ENCODE results near the gene EPYC. TPM values are rescaled to one million over a fixed set of nuclear protein-coding genes. Genes with fewer than 3 reads are reported as not detected.

EPYC gene, protein sequence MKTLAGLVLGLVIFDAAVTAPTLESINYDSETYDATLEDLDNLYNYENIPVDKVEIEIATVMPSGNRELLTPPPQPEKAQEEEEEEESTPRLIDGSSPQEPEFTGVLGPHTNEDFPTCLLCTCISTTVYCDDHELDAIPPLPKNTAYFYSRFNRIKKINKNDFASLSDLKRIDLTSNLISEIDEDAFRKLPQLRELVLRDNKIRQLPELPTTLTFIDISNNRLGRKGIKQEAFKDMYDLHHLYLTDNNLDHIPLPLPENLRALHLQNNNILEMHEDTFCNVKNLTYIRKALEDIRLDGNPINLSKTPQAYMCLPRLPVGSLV
- total RNA-seq: not detected
- 1.6 TPM for polyA plus RNA-seq (ENCODE audit: insufficient read depth, low read depth, low replicate concordance)
- long read RNA-seq, donor 1: 0 reads
- long read RNA-seq, donor 2: 0 reads

DNA sequence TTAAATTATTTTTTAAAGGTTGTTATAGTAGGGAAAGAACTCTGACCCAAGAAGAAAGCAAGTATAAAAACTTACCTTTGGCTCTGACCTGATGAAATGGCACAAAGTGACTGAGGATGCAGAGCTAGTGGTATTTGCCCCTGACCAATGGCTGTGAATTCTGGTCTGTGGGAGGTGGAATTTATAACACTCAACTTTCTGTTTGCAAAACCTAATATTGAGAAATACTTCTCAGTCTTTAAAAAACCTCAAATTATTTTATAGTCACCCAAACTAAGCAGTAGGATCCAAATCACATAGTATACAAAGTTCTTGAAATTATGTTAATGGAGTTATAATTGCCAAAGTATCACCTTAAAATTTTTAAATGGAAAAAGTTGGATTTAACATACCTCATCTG, at the start of gene EPYC:
TSS of gene EPYC (minus strand) at position 101 of the 400 bp plus-strand sequence. CDS start 2,407 bp downstream, outside the sequence.
- H3K27me3 ChIP-seq: no peaks in the 10 kb centered on the region
- no peaks in the 10 kb centered on the region for H3K4me1 ChIP-seq
- H3K27ac ChIP-seq: no peak within 1 kb of the TSS
- H3K36me3 ChIP-seq (ENCODE audit: low read depth, missing control alignments): no peaks in the 10 kb centered on the region
- TF ChIP-seq, protein P1, sequence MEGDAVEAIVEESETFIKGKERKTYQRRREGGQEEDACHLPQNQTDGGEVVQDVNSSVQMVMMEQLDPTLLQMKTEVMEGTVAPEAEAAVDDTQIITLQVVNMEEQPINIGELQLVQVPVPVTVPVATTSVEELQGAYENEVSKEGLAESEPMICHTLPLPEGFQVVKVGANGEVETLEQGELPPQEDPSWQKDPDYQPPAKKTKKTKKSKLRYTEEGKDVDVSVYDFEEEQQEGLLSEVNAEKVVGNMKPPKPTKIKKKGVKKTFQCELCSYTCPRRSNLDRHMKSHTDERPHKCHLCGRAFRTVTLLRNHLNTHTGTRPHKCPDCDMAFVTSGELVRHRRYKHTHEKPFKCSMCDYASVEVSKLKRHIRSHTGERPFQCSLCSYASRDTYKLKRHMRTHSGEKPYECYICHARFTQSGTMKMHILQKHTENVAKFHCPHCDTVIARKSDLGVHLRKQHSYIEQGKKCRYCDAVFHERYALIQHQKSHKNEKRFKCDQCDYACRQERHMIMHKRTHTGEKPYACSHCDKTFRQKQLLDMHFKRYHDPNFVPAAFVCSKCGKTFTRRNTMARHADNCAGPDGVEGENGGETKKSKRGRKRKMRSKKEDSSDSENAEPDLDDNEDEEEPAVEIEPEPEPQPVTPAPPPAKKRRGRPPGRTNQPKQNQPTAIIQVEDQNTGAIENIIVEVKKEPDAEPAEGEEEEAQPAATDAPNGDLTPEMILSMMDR (IDR thresholded peaks at IDR 0.05): no peak
- TF ChIP-seq POLR2A (IDR thresholded peaks at IDR 0.05): no peak
- DNase-seq: no peak
- H3K9me3 ChIP-seq: no peaks in the 10 kb centered on the region
- intact Hi-C loops (cut with DNase I; ENCODE audit: low total_unique reads): no loop called here
- H3K4me3 ChIP-seq: no peak within 1 kb of the TSS

DNA sequence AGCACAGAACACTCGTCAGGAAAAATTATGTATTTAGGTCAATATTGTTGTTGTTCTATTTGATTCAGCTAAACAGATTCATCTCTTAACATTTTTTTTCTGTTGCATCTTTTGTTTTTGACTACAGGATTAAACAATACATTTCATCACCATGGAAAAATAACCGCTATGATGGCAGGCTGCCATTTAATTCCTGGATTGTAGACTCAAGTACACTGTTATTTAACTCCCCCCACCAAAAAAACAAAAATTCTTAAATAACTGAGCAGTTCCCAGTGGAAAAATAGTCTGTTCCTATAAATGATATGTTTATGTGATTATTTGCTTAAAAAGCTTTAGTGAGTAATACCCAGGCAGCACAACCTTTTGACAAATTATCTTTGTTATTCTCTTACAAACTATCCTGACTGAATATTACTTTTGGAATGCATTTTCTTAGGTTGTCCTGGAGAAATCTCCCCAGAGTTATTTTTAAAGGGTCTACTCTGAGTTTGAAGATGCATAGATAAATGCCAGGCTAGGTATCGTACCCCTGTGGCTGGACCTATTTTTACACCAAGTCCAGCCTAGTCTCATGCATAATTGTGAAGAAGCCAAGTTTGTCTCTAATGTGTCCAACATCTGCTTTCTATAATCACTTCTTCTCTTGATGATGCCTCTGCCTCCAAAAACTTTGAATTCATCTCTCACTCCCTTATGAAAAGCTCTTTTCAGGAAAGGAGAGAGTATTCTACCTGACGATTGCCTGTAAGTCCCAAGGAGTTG, 49.4 kb upstream of the EPYC start:
- TF ChIP-seq, protein P1 (IDR thresholded peaks at IDR 0.05): no peak
- TF ChIP-seq POLR2A (IDR thresholded peaks at IDR 0.05): no peak
- no peak overlapping the region for H3K27ac ChIP-seq
- WGBS, 2 donors: 55 to 64% methylated on average over 4 of the region's 4 CpGs
- H3K9me3 ChIP-seq: no peaks in the 10 kb centered on the region
- DNase-seq: no peak
- intact Hi-C loops (cut with DNase I; ENCODE audit: low total_unique reads): no loop called here
- no peaks in the 10 kb centered on the region for H3K36me3 ChIP-seq (ENCODE audit: low read depth, missing control alignments)
- no peaks in the 10 kb centered on the region for H3K4me1 ChIP-seq
- no peaks in the 10 kb centered on the region for H3K27me3 ChIP-seq
- H3K4me3 ChIP-seq: no peak overlapping the region

DNA sequence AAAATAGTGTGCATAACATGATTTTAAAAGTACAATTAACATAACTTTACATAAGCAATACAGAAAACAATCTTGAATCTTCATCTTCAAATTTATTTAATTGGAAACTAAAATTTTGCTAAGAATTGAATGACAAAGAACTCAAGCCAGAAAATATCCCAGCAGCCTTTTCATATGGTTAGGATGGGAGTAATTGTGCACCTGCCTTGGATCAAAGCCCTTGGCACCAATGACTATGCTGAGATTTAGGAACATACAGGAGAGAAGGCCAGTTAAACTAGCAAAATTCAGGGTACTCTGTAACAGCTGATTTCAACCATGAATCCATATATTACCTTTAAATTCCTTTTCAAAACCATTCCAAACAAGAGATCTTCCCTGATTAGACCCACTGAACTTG, 47.3 kb upstream of the EPYC start:
- H3K27me3 ChIP-seq: no peaks in the 10 kb centered on the region
- H3K9me3 ChIP-seq: no peaks in the 10 kb centered on the region
- no peak for DNase-seq
- H3K4me3 ChIP-seq: no peak overlapping the region
- TF ChIP-seq POLR2A (IDR thresholded peaks at IDR 0.05): no peak
- TF ChIP-seq, protein P1 (IDR thresholded peaks at IDR 0.05): no peak
- H3K4me1 ChIP-seq: no peaks in the 10 kb centered on the region
- H3K27ac ChIP-seq: no peak overlapping the region
- H3K36me3 ChIP-seq (ENCODE audit: low read depth, missing control alignments): no peaks in the 10 kb centered on the region
- intact Hi-C loops (cut with DNase I; ENCODE audit: low total_unique reads): no loop called here

DNA sequence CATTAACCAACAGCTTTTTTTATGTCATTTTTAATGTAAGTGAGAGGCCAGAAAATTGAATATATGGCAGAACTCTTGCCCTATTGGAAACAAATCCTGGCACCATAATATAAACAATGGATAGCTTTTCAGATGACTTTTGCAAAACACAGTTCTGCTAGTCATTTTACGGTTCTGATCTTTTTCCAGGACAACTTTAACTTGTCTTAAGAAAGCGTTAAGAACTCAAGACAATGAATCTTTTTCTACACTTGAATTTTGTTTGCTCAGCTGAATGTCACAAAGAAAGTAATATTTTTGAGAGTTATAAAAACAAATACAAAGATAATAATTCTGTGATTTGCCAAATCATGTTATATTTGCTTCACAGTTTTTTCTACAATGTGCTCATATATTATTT, 39.8 kb upstream of the EPYC start:
- H3K27me3 ChIP-seq: no peaks in the 10 kb centered on the region
- 92 to 94% methylated on average over 2 of the region's 2 CpGs for WGBS, 2 donors
- TF ChIP-seq POLR2A (IDR thresholded peaks at IDR 0.05): no peak
- TF ChIP-seq, protein P1 (IDR thresholded peaks at IDR 0.05): no peak
- no peaks in the 10 kb centered on the region for H3K4me1 ChIP-seq
- H3K27ac ChIP-seq: no peak overlapping the region
- H3K36me3 ChIP-seq (ENCODE audit: low read depth, missing control alignments): no peaks in the 10 kb centered on the region
- intact Hi-C loops (cut with DNase I; ENCODE audit: low total_unique reads): no loop called here
- no peak overlapping the region for H3K4me3 ChIP-seq
- no peaks in the 10 kb centered on the region for H3K9me3 ChIP-seq
- DNase-seq: no peak
